Adrenal gland (tissue), 5 donors: ENCODE measurements around the gene PPFIA3.

Experiments used
- POLR2A ChIP-seq, 2 donors: fragments of 450-650 bp; IDR thresholded peaks; one replicate each; pipeline ENCODE4 v1.6.1; 2017; ENCODE audit warnings: antibody characterized with exemption in 2 of 2, mild to moderate bottlenecking in 2 of 2, moderate library complexity in 1 of 2
- TF ChIP-seq, protein P1 (sequence below), 6 experiments: fragments of 450-650 bp in 4 of 6; fragments of 200-600 bp in 2 of 6; sonication (generic) in 1 of 6; IDR thresholded peaks; 1 replicate in 5 of 6; 2 replicates in 1 of 6; pipeline versions ENCODE4 v1.5.1 to v1.8.0; 2016 to 2021; ENCODE audit warnings: antibody characterized with exemption in 6 of 6, mild to moderate bottlenecking in 2 of 6, moderate library complexity in 1 of 6
- donor health status: DM: no; HTN: no; CAD: no.

DNA sequence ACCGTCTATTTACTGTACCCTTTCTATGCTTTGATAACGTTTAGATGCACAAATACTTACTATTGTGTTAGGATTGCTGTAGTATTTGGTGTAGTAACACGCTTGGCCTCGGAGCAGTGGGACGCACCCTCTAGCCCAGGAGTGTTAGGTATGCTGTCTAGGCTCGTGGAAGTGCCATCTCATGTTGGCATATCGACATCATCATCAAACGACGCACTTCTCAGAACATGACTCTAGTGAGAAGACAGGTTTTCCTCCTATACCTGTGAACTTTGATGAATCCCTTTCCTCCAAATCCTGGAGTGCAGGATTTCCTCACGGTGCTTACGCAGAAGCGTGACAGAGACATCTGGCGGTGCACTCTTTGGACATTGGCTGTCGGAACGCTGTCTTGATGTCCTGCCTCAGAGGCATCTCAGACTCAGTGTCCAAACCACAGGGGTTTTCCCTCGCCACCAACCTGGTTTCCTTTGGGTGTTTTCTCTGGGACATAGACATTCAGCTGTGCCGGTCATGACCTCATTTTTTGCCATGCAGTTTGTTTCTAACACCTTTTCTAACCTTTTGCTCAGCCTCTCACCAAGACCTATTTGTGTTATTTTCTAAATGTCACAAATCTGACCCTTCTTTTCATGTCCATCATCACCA is 27.8 kb upstream of the PPFIA3 start:
- TF ChIP-seq, protein P1, sequence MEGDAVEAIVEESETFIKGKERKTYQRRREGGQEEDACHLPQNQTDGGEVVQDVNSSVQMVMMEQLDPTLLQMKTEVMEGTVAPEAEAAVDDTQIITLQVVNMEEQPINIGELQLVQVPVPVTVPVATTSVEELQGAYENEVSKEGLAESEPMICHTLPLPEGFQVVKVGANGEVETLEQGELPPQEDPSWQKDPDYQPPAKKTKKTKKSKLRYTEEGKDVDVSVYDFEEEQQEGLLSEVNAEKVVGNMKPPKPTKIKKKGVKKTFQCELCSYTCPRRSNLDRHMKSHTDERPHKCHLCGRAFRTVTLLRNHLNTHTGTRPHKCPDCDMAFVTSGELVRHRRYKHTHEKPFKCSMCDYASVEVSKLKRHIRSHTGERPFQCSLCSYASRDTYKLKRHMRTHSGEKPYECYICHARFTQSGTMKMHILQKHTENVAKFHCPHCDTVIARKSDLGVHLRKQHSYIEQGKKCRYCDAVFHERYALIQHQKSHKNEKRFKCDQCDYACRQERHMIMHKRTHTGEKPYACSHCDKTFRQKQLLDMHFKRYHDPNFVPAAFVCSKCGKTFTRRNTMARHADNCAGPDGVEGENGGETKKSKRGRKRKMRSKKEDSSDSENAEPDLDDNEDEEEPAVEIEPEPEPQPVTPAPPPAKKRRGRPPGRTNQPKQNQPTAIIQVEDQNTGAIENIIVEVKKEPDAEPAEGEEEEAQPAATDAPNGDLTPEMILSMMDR (IDR thresholded peaks at IDR 0.05), result no peak
- no peak for TF ChIP-seq POLR2A (IDR thresholded peaks at IDR 0.05)
